HEK293T (cell line): Measurements from ENCODE around the gene RAD17.
"Not testable (repeated sequence)": the region's sequence is repeated elsewhere in the genome, so short reads cannot be mapped to it uniquely, and the experiment has no call there.

Experiments used
- ARNT ChIP-seq: fragments of 450-650 bp; IDR thresholded peaks from 2 replicates; pipeline ENCODE4 v1.6.1; 2017; ENCODE audit warnings: mild to moderate bottlenecking
- BHLHE40 ChIP-seq: fragments of 450-650 bp; IDR thresholded peaks from 2 replicates; pipeline ENCODE4 v1.6.1; 2016; ENCODE audit warnings: mild to moderate bottlenecking, moderate library complexity, borderline replicate concordance
- ELF4 ChIP-seq: fragments of 450-650 bp; IDR thresholded peaks from 2 replicates; pipeline ENCODE4 v1.6.1; 2017; ENCODE audit warnings: antibody characterized with exemption
- FOXM1 ChIP-seq: fragments of 450-650 bp; IDR thresholded peaks from 2 replicates; pipeline ENCODE4 v1.6.1; 2017; ENCODE audit warnings: mild to moderate bottlenecking, borderline replicate concordance
- HDGF ChIP-seq: fragments of 450-650 bp; IDR thresholded peaks from 2 replicates; pipeline ENCODE4 v1.6.1; 2017; ENCODE audit warnings: antibody characterized with exemption, borderline replicate concordance
- LEF1 ChIP-seq: fragments of 450-650 bp; IDR thresholded peaks from 2 replicates; pipeline ENCODE4 v1.6.1; 2017; ENCODE audit warnings: mild to moderate bottlenecking, borderline replicate concordance
- NFRKB ChIP-seq: fragments of 450-650 bp; IDR thresholded peaks from 2 replicates; pipeline ENCODE4 v1.6.1; 2016; ENCODE audit warnings: mild to moderate bottlenecking, moderate library complexity
- SP1 ChIP-seq: fragments of 450-650 bp; IDR thresholded peaks from 2 replicates; pipeline ENCODE4 v1.6.1; 2017
- TARDBP ChIP-seq: fragments of 450-650 bp; IDR thresholded peaks from 2 replicates; pipeline ENCODE4 v1.6.1; 2016
- ZNF384 ChIP-seq: fragments of 450-650 bp; IDR thresholded peaks from 2 replicates; pipeline ENCODE4 v1.6.1; 2016
- TF ChIP-seq, protein P1 (sequence below): fragments of 450-650 bp; IDR thresholded peaks from 2 replicates; pipeline ENCODE4 v1.6.1; 2016

DNA sequence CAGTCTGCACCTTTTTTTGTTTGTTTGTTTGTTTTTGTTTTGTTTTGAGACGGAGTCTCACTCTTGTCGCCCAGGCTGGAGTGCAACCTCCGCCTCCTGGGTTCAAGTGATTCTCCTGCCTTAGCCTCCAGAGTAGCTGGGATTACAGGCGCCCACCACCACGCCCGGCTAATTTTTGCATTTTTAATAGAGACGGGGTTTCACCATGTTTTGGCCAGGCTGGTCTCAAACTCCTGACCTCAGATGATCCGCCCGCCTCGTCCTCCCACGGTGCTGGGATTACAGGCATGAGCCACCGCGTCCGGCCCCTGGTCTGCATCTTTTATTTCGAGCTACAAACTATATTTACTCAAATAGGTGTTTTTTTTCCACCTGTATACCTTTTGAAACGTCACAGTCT lies 717 bp downstream of the RAD17 start:
- TF ChIP-seq ZNF384, SP1, NFRKB, HDGF, BHLHE40, LEF1, TARDBP, FOXM1, ARNT, ELF4: not testable (repeated sequence)
- TF ChIP-seq, protein P1, sequence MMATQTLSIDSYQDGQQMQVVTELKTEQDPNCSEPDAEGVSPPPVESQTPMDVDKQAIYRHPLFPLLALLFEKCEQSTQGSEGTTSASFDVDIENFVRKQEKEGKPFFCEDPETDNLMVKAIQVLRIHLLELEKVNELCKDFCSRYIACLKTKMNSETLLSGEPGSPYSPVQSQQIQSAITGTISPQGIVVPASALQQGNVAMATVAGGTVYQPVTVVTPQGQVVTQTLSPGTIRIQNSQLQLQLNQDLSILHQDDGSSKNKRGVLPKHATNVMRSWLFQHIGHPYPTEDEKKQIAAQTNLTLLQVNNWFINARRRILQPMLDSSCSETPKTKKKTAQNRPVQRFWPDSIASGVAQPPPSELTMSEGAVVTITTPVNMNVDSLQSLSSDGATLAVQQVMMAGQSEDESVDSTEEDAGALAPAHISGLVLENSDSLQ, result not testable (repeated sequence)
